SK-N-SH (cell line): ENCODE data around the gene SHQ1. TPM values are rescaled to one million over a fixed set of nuclear protein-coding genes. Genes with fewer than 3 reads are reported as not detected.

Source experiments
- CTCF ChIA-PET: fragments of 300-600, 350-600 bp; formaldehyde crosslinking; extraction: SDS; loops from one replicate; lab custom pipeline; 2021; lab: Yijun Ruan, JAX
- POLR2A ChIA-PET: fragments of 350-600 bp; sonication (Branson Sonifier 250); formaldehyde crosslinking; extraction: SDS; loops from one replicate; lab custom pipeline; 2020; ENCODE audit warnings: antibody characterized with exemption, inconsistent platforms; lab: Yijun Ruan, JAX
- DNase-seq: peaks from one replicate; pipeline ENCODE4 v3.0.0; 2012
- H2AFZ ChIP-seq: fragments of 200-600 bp; sonication (generic); 2 replicates; pipeline ENCODE4 v1.8.1; 2016; ENCODE audit warnings: antibody characterized with exemption, mild to moderate bottlenecking, low read depth
- H3F3A ChIP-seq: fragments of 200-600 bp; sonication (generic); replicated peaks from 2 replicates; pipeline ENCODE3; 2016; ENCODE audit warnings: antibody characterized with exemption, mild to moderate bottlenecking; ENCODE audit not compliant: insufficient read depth
- H3K27ac ChIP-seq, 2 experiments: fragments of 200-500 bp in 1 of 2; fragments of 200-600 bp in 1 of 2; sonication (Bioruptor generic) in 1 of 2; sonication (generic), shearing (Covaris generic) in 1 of 2; 2 replicates each; pipeline versions ENCODE4 v1.5.1 to v1.6.1; 2014 to 2016; ENCODE audit warnings: low read depth in 2 of 2, inconsistent platforms in 1 of 2, low read length in 1 of 2, mild to moderate bottlenecking in 1 of 2, mixed read lengths in 1 of 2
- H3K27me3 ChIP-seq: fragments of 200-600 bp; sonication (generic), shearing (Covaris generic); 2 replicates; pipeline ENCODE4 v1.6.1; 2016; ENCODE audit warnings: mixed run types; ENCODE audit not compliant: insufficient read depth
- H3K36me3 ChIP-seq, 2 experiments: fragments of 200-500 bp in 1 of 2; fragments of 200-600 bp in 1 of 2; sonication (Bioruptor generic) in 1 of 2; sonication (generic) in 1 of 2; replicated peaks in 1 of 2; 2 replicates each; pipeline versions ENCODE3 to v1.5.1; 2014 to 2016; ENCODE audit warnings: low read length in 1 of 2, mild to moderate bottlenecking in 1 of 2; ENCODE audit not compliant: insufficient read depth in 2 of 2, control insufficient read depth in 1 of 2
- H3K4me1 ChIP-seq, 2 experiments: fragments of 200-500 bp in 1 of 2; fragments of 200-600 bp in 1 of 2; sonication (Bioruptor generic) in 1 of 2; sonication (generic), shearing (Covaris generic) in 1 of 2; 2 replicates each; pipeline versions ENCODE4 v1.5.1 to v1.6.1; 2014 to 2016; ENCODE audit warnings: low read depth in 1 of 2, low read length in 1 of 2, mixed run types in 1 of 2; ENCODE audit not compliant: insufficient read depth in 2 of 2, control insufficient read depth in 1 of 2
- H3K4me2 ChIP-seq: fragments of 200-600 bp; sonication (generic), shearing (Covaris generic); 2 replicates; pipeline ENCODE4 v1.6.1; 2017; ENCODE audit warnings: mixed run types
- H3K4me3 ChIP-seq, 2 experiments: fragments of 200-500 bp in 1 of 2; fragments of 200-600 bp in 1 of 2; sonication (Bioruptor generic) in 1 of 2; sonication (generic), shearing (Covaris generic) in 1 of 2; 2 replicates each; pipeline versions ENCODE4 v1.5.1 to v1.8.1; 2014 to 2016; ENCODE audit warnings: low read depth in 2 of 2, inconsistent platforms in 1 of 2, low read length in 1 of 2, mild to moderate bottlenecking in 1 of 2, mixed read lengths in 1 of 2, moderate library complexity in 1 of 2
- H3K79me2 ChIP-seq: fragments of 200-600 bp; sonication (generic); 2 replicates; pipeline ENCODE4 v1.8.1; 2017; ENCODE audit warnings: mild to moderate bottlenecking; ENCODE audit not compliant: insufficient read depth
- H3K9ac ChIP-seq: fragments of 200-600 bp; sonication (generic); 2 replicates; pipeline ENCODE4 v1.6.1; 2017; ENCODE audit warnings: mixed run types
- H3K9me2 ChIP-seq: fragments of 200-600 bp; sonication (generic); 2 replicates; pipeline ENCODE4 v1.6.1; 2017; ENCODE audit warnings: mixed run types
- H3K9me3 ChIP-seq: fragments of 200-600 bp; sonication (generic); 2 replicates; pipeline ENCODE4 v1.6.1; 2017; ENCODE audit warnings: mixed run types, mild to moderate bottlenecking, moderate library complexity
- H4K20me1 ChIP-seq: fragments of 200-600 bp; sonication (generic); 2 replicates; pipeline ENCODE4 v1.6.1; 2017; ENCODE audit warnings: mild to moderate bottlenecking, mixed run types; ENCODE audit not compliant: insufficient read depth
- CTCF ChIP-seq: fragments of 200-600 bp; sonication (generic); IDR thresholded peaks from 2 replicates; pipeline ENCODE4 v1.6.1; 2017; ENCODE audit warnings: antibody characterized with exemption, mild to moderate bottlenecking, moderate library complexity
- EP300 ChIP-seq, 2 experiments: IDR thresholded peaks; 2 replicates each; pipeline versions ENCODE4 v1.4.0 to v1.6.1; 2012; ENCODE audit warnings: borderline replicate concordance in 1 of 2, low read depth in 1 of 2, low read length in 1 of 2
- EZH2phosphoT487 ChIP-seq: fragments of 200-600 bp; sonication (generic); IDR thresholded peaks from 2 replicates; pipeline ENCODE4 v1.6.1; 2017; ENCODE audit warnings: low read depth, mixed run types, mild to moderate bottlenecking, antibody characterized with exemption, moderate library complexity, borderline replicate concordance
- FOXJ3 ChIP-seq: sonication (generic); formaldehyde crosslinking; IDR thresholded peaks from 2 replicates; pipeline ENCODE4 v1.5.1; 2020; ENCODE audit warnings: mild to moderate bottlenecking, missing genetic modification reagents
- FOXM1 ChIP-seq: IDR thresholded peaks from 2 replicates; pipeline ENCODE4 v1.4.0; 2012; ENCODE audit warnings: low read depth, mild to moderate bottlenecking
- GABPA ChIP-seq: IDR thresholded peaks from 2 replicates; pipeline ENCODE4 v1.4.0; 2012; ENCODE audit warnings: low read depth, mild to moderate bottlenecking
- GATA2 ChIP-seq: sonication (generic); formaldehyde crosslinking; IDR thresholded peaks from 2 replicates; pipeline ENCODE4 v1.5.0; 2020; ENCODE audit warnings: mild to moderate bottlenecking, missing genetic modification reagents
- JUND ChIP-seq: IDR thresholded peaks from 2 replicates; pipeline ENCODE4 v1.4.0; 2012
- NFIC ChIP-seq: IDR thresholded peaks from 2 replicates; pipeline ENCODE4 v1.4.0; 2012; ENCODE audit warnings: borderline replicate concordance
- NRF1 ChIP-seq: IDR thresholded peaks from 2 replicates; pipeline ENCODE4 v1.6.1; 2012; ENCODE audit warnings: low read depth, mild to moderate bottlenecking, low read length
- POLR2AphosphoS5 ChIP-seq: IDR thresholded peaks from 2 replicates; pipeline ENCODE4 v1.6.1; 2012; ENCODE audit warnings: low read depth, low read length
- REST ChIP-seq: IDR thresholded peaks from 2 replicates; pipeline ENCODE4 v1.6.1; 2012; ENCODE audit warnings: mild to moderate bottlenecking, low read depth, low read length, moderate library complexity
- RXRA ChIP-seq: IDR thresholded peaks from 2 replicates; pipeline ENCODE4 v1.4.0; 2012; ENCODE audit warnings: low read depth, mild to moderate bottlenecking, borderline replicate concordance
- SIN3A ChIP-seq: IDR thresholded peaks from 2 replicates; pipeline ENCODE4 v1.6.1; 2012; ENCODE audit warnings: low read depth, mild to moderate bottlenecking, low read length, moderate library complexity, borderline replicate concordance
- SMC3 ChIP-seq: IDR thresholded peaks from 2 replicates; pipeline ENCODE4 v1.6.1; 2012; ENCODE audit warnings: low read depth, low read length, improper control_type of control experiment
- WGBS: methylation state at CpG from one replicate; pipeline ENCODE4 v1.1.6; 2017; ENCODE audit warnings: low lambda C conversion rate; 5-methylcytosine and 5-hydroxymethylcytosine counted together
- polyA plus RNA-seq, 3 experiments: library from polyadenylated mRNA; depleted of rRNA; stranded (reverse); fragments of >200 nt; gene quantifications; 2 replicates each; pipeline ENCODE4 v1.2.3, GENCODE V29; 2012
- TF ChIP-seq, protein P1 (sequence below): IDR thresholded peaks from 2 replicates; pipeline ENCODE4 v1.4.0; 2012; ENCODE audit warnings: low read depth, borderline replicate concordance
- TF ChIP-seq, protein P2 (sequence below): IDR thresholded peaks from 2 replicates; pipeline ENCODE4; 2012

SHQ1 gene
- polyA plus RNA-seq, 1 of the 3 experiments (the other 2 are of a cell fraction), result 10.5 TPM

GRCh38 chr3:72724070-72724469 is 124.2 kb downstream of the SHQ1 start:
- CTCF ChIA-PET, result interaction anchor here (1.2 kb wide), 1 partner anchor 137 kb away, joined by 3 read pairs; no protein-coding TSS in a partner anchor
- Histone ChIP-seq H4K20me1 (no peaks in the 10 kb centered on the region), H3K4me1 (peaks cover 2 to 5% of the 10 kb centered on the region in 2 experiments; a peak in 1 of 4 replicates), H3K4me3 (no peak overlapping the region), H3K9ac (no peak overlapping the region), H3K4me2 (no peak overlapping the region), H3F3A (peaks cover 6% of the 10 kb centered on the region), H3K36me3 (no peaks in the 10 kb centered on the region), H3K79me2 (no peaks in the 10 kb centered on the region), H3K27ac (no peak overlapping the region), H3K9me2 (no peaks in the 10 kb centered on the region), H3K27me3 (no peaks in the 10 kb centered on the region), H2AFZ (no peak overlapping the region; the same call in 1 of the 2 replicates), H3K9me3 (no peaks in the 10 kb centered on the region)
- 89% methylated on average over 10 of the region's 10 CpGs for WGBS
- TF ChIP-seq NFIC, result no peak
- no peak for TF ChIP-seq POLR2AphosphoS5
- no peak for TF ChIP-seq EZH2phosphoT487
- no peak for TF ChIP-seq REST
- TF ChIP-seq, protein P1, sequence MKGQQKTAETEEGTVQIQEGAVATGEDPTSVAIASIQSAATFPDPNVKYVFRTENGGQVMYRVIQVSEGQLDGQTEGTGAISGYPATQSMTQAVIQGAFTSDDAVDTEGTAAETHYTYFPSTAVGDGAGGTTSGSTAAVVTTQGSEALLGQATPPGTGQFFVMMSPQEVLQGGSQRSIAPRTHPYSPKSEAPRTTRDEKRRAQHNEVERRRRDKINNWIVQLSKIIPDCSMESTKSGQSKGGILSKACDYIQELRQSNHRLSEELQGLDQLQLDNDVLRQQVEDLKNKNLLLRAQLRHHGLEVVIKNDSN, result no peak
- TF ChIP-seq, protein P2, sequence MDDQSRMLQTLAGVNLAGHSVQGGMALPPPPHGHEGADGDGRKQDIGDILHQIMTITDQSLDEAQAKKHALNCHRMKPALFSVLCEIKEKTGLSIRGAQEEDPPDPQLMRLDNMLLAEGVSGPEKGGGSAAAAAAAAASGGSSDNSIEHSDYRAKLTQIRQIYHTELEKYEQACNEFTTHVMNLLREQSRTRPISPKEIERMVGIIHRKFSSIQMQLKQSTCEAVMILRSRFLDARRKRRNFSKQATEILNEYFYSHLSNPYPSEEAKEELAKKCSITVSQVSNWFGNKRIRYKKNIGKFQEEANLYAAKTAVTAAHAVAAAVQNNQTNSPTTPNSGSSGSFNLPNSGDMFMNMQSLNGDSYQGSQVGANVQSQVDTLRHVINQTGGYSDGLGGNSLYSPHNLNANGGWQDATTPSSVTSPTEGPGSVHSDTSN, result no peak
- no peak for TF ChIP-seq GATA2 (CRISPR knock-in tag)
- no peak for TF ChIP-seq RXRA
- TF ChIP-seq EP300 (IDR thresholded peaks at IDR 0.05; ENCODE audit: borderline replicate concordance in 1 of 2, low read depth in 1 of 2, low read length in 1 of 2), result no peak
- no peak for TF ChIP-seq GABPA
- TF ChIP-seq SMC3, result no peak
- no peak for TF ChIP-seq SIN3A
- no peak for TF ChIP-seq JUND
- TF ChIP-seq CTCF, result no peak
- no peak for TF ChIP-seq FOXM1
- TF ChIP-seq NRF1, result no peak
- no peak for TF ChIP-seq FOXJ3 (CRISPR knock-in tag)
- POLR2A ChIA-PET, result no interaction called here
- DNase-seq, result no peak
